Dendritic cell treated with granulocyte-macrophage colony-stimulating factor and Interleukin-4, amounts not matched to agents 40 ng/mL and 50 ng/mL, for 4 days (primary cell): Measurements from ENCODE around the gene BPIFB3.
"Not testable (repeated sequence)": the region's sequence is repeated elsewhere in the genome, so short reads cannot be mapped to it uniquely, and the experiment has no call there.

Source experiments
- H3K27ac Mint-ChIP-seq: one replicate; pipeline ENCODE4 v1.8.0; 2022; ENCODE audit warnings: mild to moderate bottlenecking, mixed read lengths
- H3K27me3 Mint-ChIP-seq: one replicate; pipeline ENCODE4 v1.8.0; 2022; ENCODE audit warnings: mild to moderate bottlenecking, mixed read lengths
- H3K36me3 Mint-ChIP-seq: one replicate; pipeline ENCODE4 v1.8.0; 2022; ENCODE audit warnings: low read depth, mixed read lengths
- H3K4me1 Mint-ChIP-seq: one replicate; pipeline ENCODE4 v1.8.0; 2022; ENCODE audit warnings: low read depth, mixed read lengths
- H3K4me3 Mint-ChIP-seq: one replicate; pipeline ENCODE4 v1.8.0; 2022; ENCODE audit warnings: mild to moderate bottlenecking, moderate library complexity, mixed read lengths
- H3K9me3 Mint-ChIP-seq: one replicate; pipeline ENCODE4 v1.8.0; 2022; ENCODE audit warnings: mixed read lengths
- intact Hi-C: fragments of 100-400 bp; cut with micrococcal nuclease; formaldehyde crosslinking; loops from one replicate; pipeline ENCODE4 v1.15.0; 2022

The BPIFB3 gene

DNA sequence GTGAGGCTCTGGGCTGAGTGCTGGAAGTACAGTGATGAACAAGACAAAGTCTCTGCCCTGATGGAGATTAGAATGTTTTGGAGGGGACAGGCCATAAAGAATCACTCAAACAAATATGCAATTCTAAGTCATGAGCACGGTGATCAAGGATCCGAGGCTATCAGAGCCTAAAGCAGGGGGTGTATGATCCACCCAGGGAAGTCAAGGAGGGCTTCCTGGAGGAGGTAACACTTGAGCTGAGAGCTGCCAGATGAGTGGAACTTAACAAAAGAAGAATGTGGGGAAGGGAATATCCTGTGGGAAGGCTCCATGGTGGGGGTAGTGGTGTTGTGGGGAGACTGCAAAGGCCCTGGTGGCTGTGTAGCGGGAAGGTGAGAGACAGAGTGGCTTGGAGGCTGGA is 38.0 kb downstream of the BPIFB3 start:
- no peaks in the 10 kb centered on the region for H3K9me3 Mint-ChIP-seq
- H3K36me3 Mint-ChIP-seq: no peaks in the 10 kb centered on the region
- intact Hi-C loops: no loop called here
- H3K4me3 Mint-ChIP-seq: no peak overlapping the region
- no peaks in the 10 kb centered on the region for H3K4me1 Mint-ChIP-seq
- H3K27ac Mint-ChIP-seq: no peak overlapping the region
- no peaks in the 10 kb centered on the region for H3K27me3 Mint-ChIP-seq

DNA sequence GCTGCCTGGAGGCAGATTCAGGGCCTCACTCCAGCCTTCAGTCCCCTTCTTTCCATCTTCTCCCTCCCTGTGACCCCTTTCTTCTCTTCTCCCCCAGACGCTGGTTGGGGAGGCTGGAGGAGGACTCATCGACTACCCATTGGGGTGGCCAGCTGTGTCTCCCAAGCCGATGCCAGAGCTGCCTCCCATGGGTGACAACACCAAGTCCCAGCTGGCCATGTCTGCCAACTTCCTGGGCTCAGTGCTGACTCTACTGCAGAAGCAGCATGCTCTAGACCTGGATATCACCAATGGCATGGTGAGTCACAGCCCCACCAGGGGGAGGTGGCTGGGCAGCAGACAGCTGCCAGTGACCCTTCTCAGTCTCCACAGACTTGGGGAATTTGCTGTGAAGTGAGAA is 38.7 kb downstream of the BPIFB3 start:
- no peaks in the 10 kb centered on the region for H3K9me3 Mint-ChIP-seq

DNA sequence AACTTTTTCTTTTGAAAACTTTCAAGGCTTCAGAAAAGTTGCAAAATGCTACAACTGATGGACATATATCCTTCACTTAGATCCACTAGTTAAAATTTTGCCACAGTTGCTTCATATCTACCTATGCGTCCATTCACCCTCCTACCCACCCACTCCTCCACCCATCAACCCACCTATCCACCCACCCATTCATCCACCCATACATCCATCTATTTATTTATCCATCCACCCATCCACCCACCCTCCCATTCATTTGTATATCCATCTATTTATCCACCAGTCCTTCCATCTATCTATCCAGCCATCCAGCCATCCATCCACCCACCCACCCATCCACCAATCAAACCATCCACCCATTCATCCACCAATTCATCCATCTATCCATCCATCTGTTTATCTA is 39.4 kb downstream of the BPIFB3 start:
- Mint-ChIP-seq H3K4me1 (no peaks in the 10 kb centered on the region), H3K9me3 (no peaks in the 10 kb centered on the region), H3K27me3 (no peaks in the 10 kb centered on the region), H3K36me3 (no peaks in the 10 kb centered on the region), H3K4me3 (no peak overlapping the region), H3K27ac (no peak overlapping the region)
- intact Hi-C loops: no loop called here

More for the DNA sequence above, 38.7 kb downstream of the BPIFB3 start:
- no peaks in the 10 kb centered on the region for H3K4me1 Mint-ChIP-seq
- no peaks in the 10 kb centered on the region for H3K36me3 Mint-ChIP-seq
- no peak overlapping the region for H3K4me3 Mint-ChIP-seq
- no peaks in the 10 kb centered on the region for H3K27me3 Mint-ChIP-seq
- H3K27ac Mint-ChIP-seq: no peak overlapping the region
- intact Hi-C loops: no loop called here

DNA sequence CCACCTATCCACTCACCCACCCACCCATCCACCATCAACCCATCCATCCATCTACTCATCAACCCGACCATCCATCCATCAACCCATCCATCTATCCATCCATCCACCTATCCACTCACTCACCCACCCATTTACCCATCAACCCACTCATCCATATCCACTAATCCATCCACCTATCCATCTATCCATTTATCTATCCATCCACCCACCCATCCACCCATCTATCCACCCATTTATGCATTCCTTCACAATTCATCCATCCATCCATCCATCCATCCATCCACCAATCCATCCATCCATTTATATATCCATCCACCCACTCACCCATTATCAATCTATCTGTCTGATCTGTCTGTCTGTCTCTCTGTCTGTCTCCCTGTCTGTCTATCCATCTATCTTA is 39.9 kb downstream of the BPIFB3 start:
- Mint-ChIP-seq H3K4me1 (no peaks in the 10 kb centered on the region), H3K4me3 (no peak overlapping the region), H3K36me3 (no peaks in the 10 kb centered on the region), H3K9me3 (no peaks in the 10 kb centered on the region), H3K27ac (no peak overlapping the region), H3K27me3 (no peaks in the 10 kb centered on the region)
- intact Hi-C loops: no loop called here

DNA sequence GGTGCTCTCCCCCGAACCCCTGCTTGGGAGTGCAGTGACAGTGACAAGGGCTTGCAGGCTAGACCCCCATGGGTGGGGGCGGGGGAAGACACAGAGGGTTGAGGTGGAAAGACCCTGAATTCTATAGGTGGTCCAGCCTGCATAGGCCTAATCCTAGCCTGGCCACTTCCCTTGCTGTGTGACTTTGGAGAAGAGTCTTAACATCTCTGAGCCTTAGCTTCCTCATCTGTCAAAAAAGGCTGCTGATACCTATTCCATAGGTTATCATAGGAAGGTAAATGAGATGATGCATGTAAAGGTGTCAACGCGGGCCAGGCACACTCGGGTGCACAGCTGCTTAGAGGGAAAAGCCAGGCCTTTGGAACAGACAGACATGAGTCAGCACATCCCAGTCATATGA is 41.5 kb downstream of the BPIFB3 start:
- H3K27ac Mint-ChIP-seq: no peak overlapping the region
- no peak overlapping the region for H3K4me3 Mint-ChIP-seq

DNA sequence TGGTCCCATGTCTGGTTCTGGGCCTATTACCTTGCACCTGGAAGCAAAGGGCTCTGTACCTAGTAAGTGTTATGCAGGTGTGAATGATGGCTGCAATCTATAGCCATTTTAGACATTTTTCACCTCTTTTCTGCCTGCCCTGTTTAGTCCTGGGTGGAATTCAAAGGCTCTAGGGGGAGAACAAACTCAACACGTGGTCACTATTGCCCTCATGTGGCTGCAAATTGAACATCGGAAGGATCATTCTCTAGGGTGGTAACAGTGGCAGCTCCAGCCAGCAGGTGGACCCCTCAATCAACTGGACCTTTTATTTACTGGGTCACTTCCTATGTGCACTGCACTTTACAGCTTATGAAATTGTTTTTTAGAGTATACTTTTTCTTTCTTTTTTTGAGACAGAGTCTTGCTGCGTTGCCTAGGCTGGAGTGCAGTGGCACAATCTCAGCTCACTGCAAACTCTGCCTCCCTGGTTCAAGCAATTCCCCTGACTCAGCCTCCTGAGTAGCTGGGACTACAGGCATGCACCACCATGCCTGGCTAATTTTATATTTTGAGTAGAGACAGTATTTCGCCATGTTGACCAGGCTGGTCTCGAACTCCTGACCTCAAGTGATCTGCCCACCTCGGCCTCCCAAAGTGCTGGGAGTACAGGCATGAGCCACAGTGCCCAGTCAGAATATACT is 42.3 kb downstream of the BPIFB3 start:
- not testable (repeated sequence) for H3K9me3 Mint-ChIP-seq, H3K27ac Mint-ChIP-seq, H3K27me3 Mint-ChIP-seq, H3K4me3 Mint-ChIP-seq, H3K4me1 Mint-ChIP-seq, H3K36me3 Mint-ChIP-seq
- intact Hi-C loops: loop anchor here (5.0 kb wide), 1 partner anchor 194 kb away; no protein-coding TSS in a partner anchor

More for the DNA sequence above, 41.5 kb downstream of the BPIFB3 start:
- Mint-ChIP-seq H3K36me3 (no peaks in the 10 kb centered on the region), H3K27me3 (no peaks in the 10 kb centered on the region), H3K9me3 (no peaks in the 10 kb centered on the region), H3K4me1 (no peaks in the 10 kb centered on the region)
- intact Hi-C loops: loop anchor here (5.0 kb wide), 1 partner anchor 193 kb away; no protein-coding TSS in a partner anchor

DNA sequence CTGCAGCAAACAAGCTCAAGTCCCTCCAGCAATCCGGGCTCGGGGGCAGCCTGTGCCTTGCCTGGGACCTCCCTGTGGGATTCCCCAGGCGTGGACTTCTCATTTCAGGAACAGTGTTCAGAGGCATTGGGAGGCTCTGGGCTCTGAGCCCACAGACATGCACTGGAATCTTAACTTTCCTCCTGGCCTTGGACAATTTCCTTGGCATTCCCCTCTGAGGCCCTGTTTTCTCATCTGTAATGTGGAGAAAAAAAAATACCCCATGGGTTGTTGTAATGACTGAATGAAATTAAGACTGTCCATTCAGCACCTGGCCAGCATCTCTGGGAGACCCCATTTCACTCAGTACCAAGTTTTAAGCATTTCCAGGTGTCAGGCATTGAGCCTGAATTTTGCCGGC is 43.3 kb downstream of the BPIFB3 start:
- Mint-ChIP-seq H3K27ac (no peak overlapping the region), H3K9me3 (no peaks in the 10 kb centered on the region), H3K27me3 (no peaks in the 10 kb centered on the region), H3K4me1 (no peaks in the 10 kb centered on the region), H3K36me3 (no peaks in the 10 kb centered on the region), H3K4me3 (no peak overlapping the region)
- intact Hi-C loops: loop anchor here (5.0 kb wide), 1 partner anchor 195 kb away; no protein-coding TSS in a partner anchor

DNA sequence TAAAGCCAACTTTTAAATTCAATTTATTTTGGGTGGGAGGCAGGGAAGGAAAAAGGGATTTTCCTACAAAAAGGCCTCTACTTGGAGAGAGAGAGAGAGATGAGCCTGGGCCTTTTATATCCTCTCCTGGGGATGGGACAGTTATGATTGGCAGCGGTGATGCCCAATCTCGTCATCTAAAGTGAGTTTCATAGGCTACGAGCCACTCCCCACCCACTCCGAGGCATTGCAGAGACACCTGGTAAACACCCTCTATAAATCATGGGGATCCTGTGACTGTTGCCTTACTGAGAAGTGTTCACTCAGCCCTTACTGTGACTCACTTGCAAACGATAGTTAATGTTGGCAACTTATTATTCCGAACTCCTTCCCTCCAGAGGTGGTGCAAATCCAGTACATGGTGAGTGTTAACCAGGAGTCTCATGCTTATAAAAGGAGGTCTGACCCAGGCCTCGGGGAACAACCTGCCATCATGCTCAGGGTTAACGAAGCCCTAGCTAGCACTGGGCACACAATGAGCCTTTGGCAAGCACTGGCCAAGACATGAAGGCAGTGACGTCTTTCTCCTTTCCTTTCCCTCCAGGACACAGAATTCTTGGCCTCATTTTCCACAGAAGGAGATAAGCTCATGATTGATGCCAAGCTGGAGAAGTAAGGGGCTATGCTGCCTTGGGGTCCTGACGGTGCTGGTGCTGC is 46.3 kb downstream of the BPIFB3 start:
- Mint-ChIP-seq H3K36me3 (no peaks in the 10 kb centered on the region), H3K4me3 (no peak overlapping the region), H3K27ac (no peak overlapping the region), H3K4me1 (no peaks in the 10 kb centered on the region), H3K9me3 (no peaks in the 10 kb centered on the region), H3K27me3 (no peaks in the 10 kb centered on the region)
- intact Hi-C loops: loop anchor here (5.0 kb wide), 1 partner anchor 198 kb away; no protein-coding TSS in a partner anchor

DNA sequence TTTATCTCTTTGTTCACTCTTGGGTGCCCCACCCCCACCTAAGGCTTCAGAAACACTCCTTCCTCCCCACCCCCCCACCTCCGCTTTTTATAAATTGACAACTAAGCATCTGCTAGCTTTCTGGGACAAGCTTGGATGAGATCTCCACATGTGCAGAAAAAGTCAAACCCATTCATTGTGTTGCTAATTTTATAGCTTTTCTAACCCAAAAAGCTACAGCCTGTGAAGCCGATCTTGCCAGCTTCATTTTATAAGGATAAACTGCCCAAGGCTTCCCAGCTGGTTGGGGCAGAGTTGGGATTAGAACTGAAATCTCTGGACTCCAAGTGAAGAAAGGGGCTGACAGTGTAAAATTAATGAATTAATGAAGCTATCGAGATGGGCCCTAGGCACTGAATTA is 49.9 kb downstream of the BPIFB3 start:
- intact Hi-C loops: no loop called here
- H3K4me1 Mint-ChIP-seq: no peaks in the 10 kb centered on the region
- no peaks in the 10 kb centered on the region for H3K36me3 Mint-ChIP-seq
- H3K27ac Mint-ChIP-seq: no peak overlapping the region
- no peaks in the 10 kb centered on the region for H3K9me3 Mint-ChIP-seq
- no peak overlapping the region for H3K4me3 Mint-ChIP-seq
- no peaks in the 10 kb centered on the region for H3K27me3 Mint-ChIP-seq

DNA sequence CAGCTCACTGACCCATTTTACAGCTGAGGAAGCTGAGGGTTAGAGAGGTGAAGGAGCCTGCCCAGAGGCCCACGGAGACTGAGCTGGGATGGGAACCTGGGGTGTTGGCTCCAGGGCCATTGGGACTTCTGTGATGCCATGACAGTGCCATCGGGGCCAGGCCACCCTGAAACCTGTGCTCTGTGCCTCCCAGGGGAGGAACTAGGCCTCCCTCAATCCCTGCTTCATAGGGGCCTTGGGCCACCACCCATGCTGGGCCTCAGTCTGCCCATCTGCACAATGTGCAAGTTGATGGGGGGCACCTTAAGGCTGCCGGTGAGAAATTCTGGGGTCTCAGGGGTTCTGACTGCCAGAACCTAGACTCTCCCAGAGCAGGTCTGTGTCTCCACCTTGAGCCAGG is 50.6 kb downstream of the BPIFB3 start:
- Mint-ChIP-seq H3K4me3 (no peak overlapping the region), H3K4me1 (no peaks in the 10 kb centered on the region), H3K36me3 (no peaks in the 10 kb centered on the region), H3K27me3 (no peaks in the 10 kb centered on the region), H3K27ac (no peak overlapping the region), H3K9me3 (no peaks in the 10 kb centered on the region)
- intact Hi-C loops: no loop called here

DNA sequence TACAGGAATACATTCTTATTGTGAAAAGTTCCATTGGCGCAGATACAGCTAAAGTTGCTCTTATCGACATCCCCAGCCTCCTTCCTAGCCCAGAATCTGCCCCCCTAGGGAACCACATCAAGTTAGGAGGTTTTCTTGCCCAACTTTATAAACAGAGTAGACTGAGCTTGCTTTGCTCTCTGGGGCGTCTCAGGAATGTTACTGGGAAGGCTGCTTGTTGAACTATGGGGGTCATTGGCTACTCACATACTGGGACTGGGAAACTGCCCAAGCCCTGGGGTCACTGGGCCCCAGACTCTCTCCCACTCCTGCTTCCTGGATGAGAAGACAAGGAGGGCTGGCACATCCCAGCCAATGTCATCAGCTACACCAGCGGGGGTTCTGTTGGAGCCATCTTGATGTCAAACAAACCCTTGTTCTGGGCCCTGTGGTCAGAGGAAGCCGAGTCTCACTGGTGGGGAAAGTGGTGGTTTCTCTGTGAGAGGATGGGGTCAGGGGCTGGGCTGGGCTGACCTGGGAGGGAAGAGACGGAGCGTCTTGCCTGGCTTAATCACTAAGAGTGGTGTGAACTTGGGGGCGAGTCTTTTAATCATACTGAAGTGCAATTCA is 51.7 kb downstream of the BPIFB3 start:
- Mint-ChIP-seq H3K36me3 (no peaks in the 10 kb centered on the region), H3K4me3 (no peak overlapping the region), H3K9me3 (no peaks in the 10 kb centered on the region), H3K27me3 (no peaks in the 10 kb centered on the region), H3K4me1 (no peaks in the 10 kb centered on the region), H3K27ac (no peak overlapping the region)
- intact Hi-C loops: no loop called here

DNA sequence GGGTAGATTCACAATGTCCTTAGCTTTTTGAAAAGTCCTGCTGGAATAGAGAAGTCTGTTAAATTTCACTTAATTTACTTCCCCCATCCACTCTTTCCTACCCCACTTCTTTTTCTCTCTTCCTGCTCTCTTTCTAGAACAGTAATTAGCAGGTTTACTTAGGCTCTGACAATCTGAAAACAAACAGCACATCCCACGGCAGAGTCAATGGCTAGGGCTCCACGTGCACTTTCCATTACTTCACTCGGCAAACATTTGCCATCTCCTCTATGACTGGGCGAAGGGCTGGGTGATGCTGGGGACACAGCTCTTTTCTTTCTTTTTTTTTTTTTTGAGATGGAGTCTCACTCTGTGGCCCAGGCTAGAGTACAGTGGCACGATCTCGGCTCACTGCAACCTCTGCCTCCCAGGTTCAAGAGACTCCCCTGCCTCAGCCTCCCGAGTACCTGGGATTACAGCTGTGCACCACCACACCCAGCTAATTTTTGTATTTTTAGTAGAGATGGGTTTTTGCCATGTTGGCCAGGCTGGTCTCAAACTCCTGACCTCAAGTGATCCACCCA is 52.4 kb downstream of the BPIFB3 start:
- H3K27me3 Mint-ChIP-seq, H3K36me3 Mint-ChIP-seq, intact Hi-C loops, H3K27ac Mint-ChIP-seq, H3K4me3 Mint-ChIP-seq, H3K4me1 Mint-ChIP-seq, H3K9me3 Mint-ChIP-seq: not testable (repeated sequence)

DNA sequence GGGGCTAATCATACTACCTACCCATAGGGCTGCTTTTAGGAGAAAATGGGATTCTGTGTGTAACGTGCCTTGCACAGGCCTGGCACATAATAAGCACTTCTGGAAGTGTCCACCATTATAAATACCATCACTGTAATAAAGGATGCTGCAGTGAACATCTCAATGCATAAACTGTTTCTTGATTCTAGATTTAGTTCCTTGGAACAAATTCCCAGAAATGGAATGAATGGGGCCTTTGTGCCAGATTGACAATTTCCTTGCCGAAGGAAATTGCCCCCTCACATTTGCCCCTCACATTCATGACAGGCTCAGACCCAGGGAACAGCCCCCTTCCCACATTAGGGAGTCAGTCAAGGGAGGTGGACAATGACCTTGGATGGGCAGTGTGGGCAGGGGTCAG is 55.0 kb downstream of the BPIFB3 start:
- H3K27ac Mint-ChIP-seq: no peak overlapping the region
- no peaks in the 10 kb centered on the region for H3K4me1 Mint-ChIP-seq
- H3K27me3 Mint-ChIP-seq: no peaks in the 10 kb centered on the region
- H3K9me3 Mint-ChIP-seq: no peaks in the 10 kb centered on the region
- intact Hi-C loops: no loop called here
- no peak overlapping the region for H3K4me3 Mint-ChIP-seq
- H3K36me3 Mint-ChIP-seq: no peaks in the 10 kb centered on the region

DNA sequence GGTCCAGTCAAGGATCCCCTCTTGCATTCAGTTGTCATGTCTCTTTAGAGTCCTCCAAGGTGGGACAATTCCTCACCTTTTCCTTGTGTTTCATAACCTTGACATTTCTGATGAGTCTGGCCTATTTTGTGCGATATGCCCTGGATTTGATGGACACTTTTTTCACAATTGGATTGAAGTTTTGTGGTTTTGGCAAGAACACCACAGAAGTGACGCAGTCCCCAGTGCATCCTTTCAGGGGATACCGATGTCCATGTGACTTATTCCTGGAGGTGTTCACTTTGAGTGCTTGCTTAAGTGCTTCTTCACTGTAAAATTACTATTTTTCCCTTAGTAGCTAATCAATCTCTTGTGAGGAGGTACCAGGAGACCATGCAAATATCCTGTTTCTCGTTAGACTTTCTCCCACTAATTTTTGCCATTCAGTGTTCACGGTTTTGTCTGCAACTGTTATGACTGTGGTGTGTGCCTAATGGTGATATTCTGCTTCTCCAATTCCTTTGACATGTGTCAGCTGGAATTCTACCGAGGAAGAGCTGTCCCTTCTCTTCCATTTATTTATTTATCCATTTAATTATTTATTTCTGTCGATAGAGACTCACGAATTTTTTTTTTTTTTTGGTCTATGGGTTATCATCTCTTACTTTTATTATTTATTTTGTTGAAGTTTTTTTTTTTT is 56.6 kb downstream of the BPIFB3 start:
- no peak overlapping the region for H3K27ac Mint-ChIP-seq
- intact Hi-C loops: no loop called here
- H3K9me3 Mint-ChIP-seq: no peaks in the 10 kb centered on the region
- no peak overlapping the region for H3K4me3 Mint-ChIP-seq
- no peaks in the 10 kb centered on the region for H3K4me1 Mint-ChIP-seq
- H3K27me3 Mint-ChIP-seq: peaks cover 2% of the 10 kb centered on the region
- no peaks in the 10 kb centered on the region for H3K36me3 Mint-ChIP-seq
